ENCODE results near the gene COMP.

COMP gene

GRCh38 chr19:18768997-18769891 is 21.9 kb downstream of the COMP start:
- no peak for DNase-seq (ENCODE audit: low spot score)

- DNase-seq (ENCODE audit: low spot score), result no peak
Observed at GRCh38 chr19:18768046-18768771, 22.9 kb downstream of the COMP start.

DNA sequence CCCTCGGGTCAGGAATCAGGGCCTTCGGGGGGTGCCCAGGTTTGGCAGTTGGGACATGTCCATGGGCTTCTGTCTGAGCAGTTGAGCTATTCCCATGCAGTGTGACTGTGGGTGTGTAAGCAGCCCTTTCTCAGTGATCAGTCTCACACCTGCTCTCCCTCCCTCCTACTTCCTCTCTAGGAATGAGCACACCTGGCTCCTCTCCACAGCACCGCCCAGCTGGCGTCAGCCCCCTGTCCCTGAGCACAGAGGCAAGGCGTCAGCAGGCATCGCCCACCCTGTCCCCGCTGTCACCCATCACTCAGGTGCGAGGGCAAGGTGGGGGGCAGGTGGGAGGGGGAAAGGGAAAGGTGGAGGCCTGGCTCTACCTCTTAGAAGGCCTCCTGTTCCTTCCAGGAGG is 25.9 kb downstream of the COMP start:
- no peak for DNase-seq (ENCODE audit: low spot score)

DNA sequence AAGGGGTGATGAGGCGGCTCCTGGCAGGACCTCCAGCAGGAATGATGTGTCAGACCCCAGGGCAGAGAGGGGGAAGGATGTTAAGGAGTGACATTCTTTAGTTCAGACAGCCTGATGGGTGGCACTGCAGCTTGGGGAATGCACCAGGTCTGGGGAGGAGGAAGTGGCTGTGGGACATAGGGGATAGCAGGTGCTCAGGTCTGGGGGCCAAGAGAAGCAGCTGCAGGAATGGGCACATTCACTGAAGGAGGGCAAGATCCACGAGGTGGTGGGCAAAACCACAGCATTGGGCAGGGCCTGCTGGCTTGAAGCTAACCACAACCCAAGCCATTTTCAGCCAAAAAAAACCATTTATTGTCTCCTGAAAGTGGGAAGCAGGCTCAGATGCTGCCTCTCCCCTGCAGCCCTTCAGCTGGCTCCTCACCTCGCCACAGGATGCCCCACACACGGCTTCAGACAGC is 26.5 kb downstream of the COMP start:
- DNase-seq (ENCODE audit: low spot score), result no peak

DNA sequence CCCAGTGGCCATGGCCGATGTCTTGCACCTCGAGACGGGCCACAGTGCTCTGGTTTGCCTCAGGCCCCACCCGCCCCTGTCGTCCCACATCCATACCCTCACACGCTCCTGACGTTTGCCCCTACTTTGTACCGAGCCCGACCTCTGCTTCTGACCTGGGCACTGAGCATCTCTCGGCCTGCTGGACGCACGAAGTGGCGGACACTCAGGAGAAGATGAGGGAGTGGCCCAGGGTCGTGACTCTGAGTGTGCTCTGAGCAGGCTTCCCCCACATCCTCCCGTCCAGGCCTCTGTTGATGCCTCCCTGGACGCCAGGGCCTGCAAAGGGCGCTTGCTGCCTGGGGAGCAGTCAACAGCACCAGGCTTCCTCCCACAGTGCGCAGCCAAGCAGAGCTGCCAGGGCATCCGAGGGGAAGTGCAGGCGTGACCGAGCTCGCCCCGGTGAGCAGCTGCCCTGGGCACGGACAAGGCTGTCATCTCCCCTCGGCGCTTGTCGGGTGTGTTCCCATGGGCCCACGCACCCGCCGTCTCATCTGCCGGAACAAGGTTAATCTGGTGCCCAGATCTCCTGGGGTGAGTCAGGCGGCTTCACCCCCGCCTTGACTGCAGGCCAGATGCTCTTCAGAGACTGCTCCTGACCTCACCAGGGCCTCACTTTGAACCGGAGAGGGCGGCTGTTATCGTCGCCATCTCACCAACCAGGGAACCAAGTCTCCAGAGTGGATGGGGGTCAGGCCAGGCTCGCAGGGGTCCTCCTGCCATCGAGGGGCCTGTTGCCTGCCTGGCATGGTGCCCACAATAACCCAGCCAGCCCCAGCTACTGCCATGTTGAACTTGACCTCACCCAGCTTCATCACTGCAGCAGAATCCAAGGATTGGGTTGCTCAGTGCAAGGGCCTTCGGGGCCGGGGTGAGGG is 27.2 kb downstream of the COMP start:
- DNase-seq (ENCODE audit: low spot score), result no peak

- DNase-seq (ENCODE audit: low spot score), result no peak
Observed at GRCh38 chr19:18762125-18763023, 28.7 kb downstream of the COMP start.

DNA sequence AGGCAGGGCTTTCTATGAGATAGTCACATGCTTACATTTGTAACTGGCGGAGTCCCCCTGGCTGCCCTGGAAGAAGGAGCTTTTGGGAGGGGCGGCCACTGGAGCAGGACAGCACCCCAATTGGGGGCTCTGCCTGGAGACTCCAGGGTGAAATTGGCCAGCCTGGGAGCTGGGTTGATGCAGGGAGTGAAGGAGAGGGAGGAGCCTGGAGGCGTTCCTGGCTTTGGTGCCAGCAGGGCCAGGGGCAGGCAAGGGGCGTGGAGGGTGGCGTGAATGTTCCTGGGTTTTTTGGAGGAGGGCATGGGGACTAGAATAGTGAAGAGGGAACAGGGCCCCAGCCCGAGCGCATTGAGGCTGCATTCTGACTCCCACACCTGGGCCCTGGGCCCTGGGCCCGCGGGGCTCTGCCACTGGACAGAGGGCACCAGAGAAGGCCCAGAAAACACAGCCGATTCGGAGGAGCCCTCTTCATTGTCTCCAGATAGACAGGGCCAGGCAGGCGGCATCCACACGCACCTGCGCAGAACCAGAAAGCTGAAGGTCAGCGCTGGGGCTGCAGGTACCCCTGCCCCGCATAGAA is 29.5 kb downstream of the COMP start:
- no peak for DNase-seq (ENCODE audit: low spot score)

DNA sequence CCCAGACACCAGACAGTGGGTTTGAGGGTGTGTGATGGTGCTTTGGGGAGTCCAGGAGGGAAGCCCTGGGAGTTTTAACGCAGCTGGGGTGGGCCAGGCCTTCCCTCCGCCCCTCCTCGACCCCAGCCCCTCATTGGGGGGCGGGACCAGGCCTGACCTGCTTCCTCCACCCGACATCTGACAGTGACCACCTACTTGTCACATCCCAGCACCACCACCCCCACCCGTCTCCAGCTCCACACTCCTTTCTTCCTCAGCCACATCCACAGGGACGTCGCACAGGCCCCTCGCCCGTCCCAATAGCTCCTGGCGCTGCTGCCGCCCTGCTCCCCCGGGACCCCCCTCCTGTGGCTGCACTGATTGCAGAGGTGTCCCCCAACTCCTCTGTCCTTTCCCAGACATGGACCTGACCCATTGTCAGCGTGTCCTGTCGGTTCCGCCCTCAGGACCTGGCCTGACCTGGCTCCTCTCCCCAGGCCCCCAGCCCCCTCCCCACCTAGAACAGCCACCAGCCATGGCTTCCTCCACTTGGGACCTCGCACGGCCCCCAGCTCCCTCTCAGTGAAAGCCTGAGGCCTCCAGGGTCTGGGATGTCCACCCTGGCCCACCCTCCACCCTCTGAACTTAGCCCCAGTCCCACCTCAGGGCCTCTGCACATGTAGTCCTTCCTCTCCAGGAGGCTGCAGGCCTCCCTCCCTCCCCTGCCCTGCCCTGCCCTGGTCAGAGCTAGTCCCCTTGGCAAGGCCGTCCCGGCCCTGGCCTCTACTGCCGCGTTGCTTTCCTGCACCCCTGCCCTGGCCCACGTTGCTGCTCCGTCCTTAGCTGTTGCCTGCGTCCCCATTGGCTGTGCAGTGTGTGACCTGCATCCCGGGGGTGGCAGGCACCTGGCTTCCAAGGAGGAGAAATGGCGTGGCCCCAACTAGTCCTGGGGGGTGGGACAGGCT is 30.4 kb downstream of the COMP start:
- DNase-seq (ENCODE audit: low spot score), result no peak

DNA sequence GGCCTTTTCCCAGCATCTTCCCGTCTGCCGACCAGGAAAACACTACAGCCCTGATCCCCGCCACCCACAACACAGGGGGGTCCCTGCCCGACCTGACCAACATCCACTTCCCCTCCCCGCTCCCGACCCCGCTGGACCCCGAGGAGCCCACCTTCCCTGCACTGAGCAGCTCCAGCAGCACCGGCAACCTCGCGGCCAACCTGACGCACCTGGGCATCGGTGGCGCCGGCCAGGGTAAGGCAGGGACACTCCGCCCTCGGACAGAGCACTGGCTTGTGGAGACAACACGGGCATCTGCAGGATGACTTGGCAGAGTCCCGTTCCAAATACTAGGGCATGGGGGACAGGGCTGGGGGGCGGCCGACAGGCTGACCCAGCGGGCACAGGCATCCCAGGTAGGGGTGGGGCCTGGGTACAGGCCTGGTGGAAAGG is 31.1 kb downstream of the COMP start:
- no peak for DNase-seq (ENCODE audit: low spot score)

DNA sequence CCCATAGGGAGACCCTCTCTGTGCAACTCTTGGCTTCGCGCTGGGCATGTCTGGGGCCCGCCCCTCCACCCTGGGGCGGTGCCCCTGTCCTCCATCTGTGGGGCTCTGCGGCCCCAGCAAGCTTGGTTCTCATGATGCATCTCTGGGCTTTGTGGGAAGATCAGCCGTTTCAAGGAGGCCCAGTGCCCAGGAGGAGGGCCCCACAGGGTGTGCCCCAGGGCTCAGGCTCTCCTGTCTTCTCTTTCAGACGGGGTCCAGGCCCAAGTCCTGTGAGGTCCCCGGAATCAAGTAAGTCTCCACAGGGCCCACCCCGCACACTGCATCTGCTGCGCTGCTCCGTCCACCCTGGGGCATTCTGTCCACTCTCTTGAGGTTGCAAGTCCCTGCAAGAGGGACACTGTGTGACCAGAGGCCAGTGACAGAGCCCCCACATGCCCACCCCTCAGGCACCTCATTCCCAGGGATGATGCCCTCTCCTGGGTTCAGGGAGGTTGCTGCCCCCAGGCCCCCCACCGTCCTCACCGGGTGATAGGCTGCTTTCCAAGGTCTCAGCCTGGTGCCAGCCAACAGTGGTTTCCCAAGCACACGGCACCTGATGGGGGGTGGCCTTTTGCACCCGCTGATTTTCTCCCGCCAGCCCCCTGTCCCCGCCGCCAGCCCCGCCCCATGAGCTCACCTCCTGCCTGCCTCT is 31.7 kb downstream of the COMP start:
- no peak for DNase-seq (ENCODE audit: low spot score)

DNA sequence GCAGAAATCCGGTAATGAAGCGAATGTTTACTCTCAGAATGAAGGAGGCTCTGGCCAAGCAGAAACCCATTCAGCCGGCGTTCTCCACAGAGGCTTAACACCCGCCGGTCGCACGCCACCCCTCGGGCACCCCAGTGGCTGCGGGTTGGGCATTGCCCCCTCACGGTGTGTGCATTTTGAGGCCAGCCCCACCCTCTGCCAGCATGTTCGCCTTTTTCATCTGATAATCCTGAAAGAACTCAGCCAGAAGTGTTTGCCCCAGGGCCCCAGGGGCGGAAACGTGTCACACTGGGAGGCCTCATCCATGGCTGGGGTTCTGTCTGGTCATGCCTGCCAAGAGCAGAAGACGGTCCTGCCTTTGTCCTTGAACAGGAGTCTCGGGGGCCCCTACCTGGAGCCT is 34.2 kb downstream of the COMP start:
- DNase-seq (ENCODE audit: low spot score), result no peak

GRCh38 chr19:18754501-18754900 is 36.6 kb downstream of the COMP start:
- DNase-seq (ENCODE audit: low spot score), result no peak

- DNase-seq (ENCODE audit: low spot score), result no peak
Observed at GRCh38 chr19:18751571-18751970, 39.5 kb downstream of the COMP start.

DNA sequence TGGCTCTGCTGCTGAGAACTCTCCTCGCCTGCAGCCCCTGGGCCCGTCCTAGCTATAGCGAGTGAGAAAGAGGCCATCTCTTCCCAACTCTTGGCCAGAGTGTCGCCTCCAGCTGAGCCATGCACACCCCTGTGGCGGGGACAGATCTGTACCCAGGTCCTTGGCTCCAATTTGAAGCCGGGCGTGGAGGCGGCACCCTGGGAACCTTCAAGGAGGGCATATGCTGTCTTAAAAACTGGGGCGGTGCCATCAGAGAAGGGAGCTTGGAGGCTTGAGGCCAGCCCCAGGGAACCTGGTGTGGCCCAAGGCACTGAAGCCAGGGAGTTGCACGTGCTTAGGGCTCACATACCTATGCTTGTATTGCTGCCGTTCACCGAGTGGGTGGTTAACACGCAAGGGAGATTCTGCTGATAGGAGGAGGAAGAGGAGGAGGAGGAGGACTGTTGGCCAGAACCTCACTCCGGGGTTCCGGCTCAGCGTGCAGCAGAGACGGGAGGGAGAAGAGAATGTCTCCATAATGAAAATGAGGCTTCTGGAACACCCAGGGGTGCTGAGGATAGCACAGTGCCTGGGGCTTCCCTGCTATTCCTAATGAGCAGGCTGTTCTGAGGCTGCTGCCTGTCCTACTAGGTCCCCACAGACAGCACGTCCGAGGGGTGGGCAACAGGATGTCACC is 40.7 kb downstream of the COMP start:
- DNase-seq (ENCODE audit: low spot score), result no peak

GRCh38 chr19:18749362-18750231 is 41.5 kb downstream of the COMP start:
- DNase-seq (ENCODE audit: low spot score), result no peak

- DNase-seq (ENCODE audit: low spot score), result no peak
Observed at GRCh38 chr19:18746401-18747325, 44.4 kb downstream of the COMP start.

All from putamen (tissue), 1 donor.